Panc1 (cell line): ENCODE results near the gene AATF.

ENCODE experiments used
- POLR2AphosphoS5 ChIP-seq: IDR thresholded peaks from 2 replicates; pipeline ENCODE4 v1.6.1; 2012; ENCODE audit warnings: mild to moderate bottlenecking, low read depth, low read length, moderate library complexity
- SIN3A ChIP-seq: IDR thresholded peaks from 2 replicates; pipeline ENCODE4 v1.6.1; 2012; ENCODE audit warnings: low read depth, mild to moderate bottlenecking, low read length, moderate library complexity, borderline replicate concordance; ENCODE audit not compliant: insufficient read depth
- TF ChIP-seq, protein P1 (sequence below): fragments of 450-650 bp; IDR thresholded peaks from 2 replicates; pipeline ENCODE4 v1.5.1; 2017; ENCODE audit warnings: mild to moderate bottlenecking
- TF ChIP-seq, protein P2 (sequence below), 2 experiments: IDR thresholded peaks; 2 replicates each; pipeline ENCODE4 v1.6.1; 2011 to 2012; ENCODE audit warnings: low read depth in 2 of 2, control low read depth in 1 of 2, low read length in 1 of 2, mild to moderate bottlenecking in 1 of 2, moderate library complexity in 1 of 2; ENCODE audit not compliant: insufficient read depth in 1 of 2

DNA sequence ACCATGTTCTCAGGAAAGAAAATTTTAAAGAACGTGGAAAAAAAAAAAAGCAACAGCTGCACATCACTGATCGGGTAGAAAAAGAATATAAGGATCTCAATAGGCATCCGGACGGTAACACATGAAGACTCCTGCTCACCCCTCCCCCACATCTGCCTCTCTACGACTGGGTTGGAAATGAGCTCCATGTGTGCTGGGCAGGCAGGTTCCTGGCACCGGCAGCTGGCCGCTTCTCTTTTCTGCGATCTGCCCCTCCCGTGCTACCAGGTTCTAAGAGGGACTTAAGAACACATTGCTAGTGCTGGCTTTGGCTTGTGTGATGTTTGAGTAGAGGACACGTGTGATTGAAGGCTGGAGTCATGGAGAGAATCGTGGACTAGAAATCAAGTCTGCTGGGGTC is 115.5 kb downstream of the AATF start:
- TF ChIP-seq, protein P1, sequence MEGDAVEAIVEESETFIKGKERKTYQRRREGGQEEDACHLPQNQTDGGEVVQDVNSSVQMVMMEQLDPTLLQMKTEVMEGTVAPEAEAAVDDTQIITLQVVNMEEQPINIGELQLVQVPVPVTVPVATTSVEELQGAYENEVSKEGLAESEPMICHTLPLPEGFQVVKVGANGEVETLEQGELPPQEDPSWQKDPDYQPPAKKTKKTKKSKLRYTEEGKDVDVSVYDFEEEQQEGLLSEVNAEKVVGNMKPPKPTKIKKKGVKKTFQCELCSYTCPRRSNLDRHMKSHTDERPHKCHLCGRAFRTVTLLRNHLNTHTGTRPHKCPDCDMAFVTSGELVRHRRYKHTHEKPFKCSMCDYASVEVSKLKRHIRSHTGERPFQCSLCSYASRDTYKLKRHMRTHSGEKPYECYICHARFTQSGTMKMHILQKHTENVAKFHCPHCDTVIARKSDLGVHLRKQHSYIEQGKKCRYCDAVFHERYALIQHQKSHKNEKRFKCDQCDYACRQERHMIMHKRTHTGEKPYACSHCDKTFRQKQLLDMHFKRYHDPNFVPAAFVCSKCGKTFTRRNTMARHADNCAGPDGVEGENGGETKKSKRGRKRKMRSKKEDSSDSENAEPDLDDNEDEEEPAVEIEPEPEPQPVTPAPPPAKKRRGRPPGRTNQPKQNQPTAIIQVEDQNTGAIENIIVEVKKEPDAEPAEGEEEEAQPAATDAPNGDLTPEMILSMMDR: no peak
- TF ChIP-seq POLR2AphosphoS5 (no peak), SIN3A (no peak)
- TF ChIP-seq, protein P2, sequence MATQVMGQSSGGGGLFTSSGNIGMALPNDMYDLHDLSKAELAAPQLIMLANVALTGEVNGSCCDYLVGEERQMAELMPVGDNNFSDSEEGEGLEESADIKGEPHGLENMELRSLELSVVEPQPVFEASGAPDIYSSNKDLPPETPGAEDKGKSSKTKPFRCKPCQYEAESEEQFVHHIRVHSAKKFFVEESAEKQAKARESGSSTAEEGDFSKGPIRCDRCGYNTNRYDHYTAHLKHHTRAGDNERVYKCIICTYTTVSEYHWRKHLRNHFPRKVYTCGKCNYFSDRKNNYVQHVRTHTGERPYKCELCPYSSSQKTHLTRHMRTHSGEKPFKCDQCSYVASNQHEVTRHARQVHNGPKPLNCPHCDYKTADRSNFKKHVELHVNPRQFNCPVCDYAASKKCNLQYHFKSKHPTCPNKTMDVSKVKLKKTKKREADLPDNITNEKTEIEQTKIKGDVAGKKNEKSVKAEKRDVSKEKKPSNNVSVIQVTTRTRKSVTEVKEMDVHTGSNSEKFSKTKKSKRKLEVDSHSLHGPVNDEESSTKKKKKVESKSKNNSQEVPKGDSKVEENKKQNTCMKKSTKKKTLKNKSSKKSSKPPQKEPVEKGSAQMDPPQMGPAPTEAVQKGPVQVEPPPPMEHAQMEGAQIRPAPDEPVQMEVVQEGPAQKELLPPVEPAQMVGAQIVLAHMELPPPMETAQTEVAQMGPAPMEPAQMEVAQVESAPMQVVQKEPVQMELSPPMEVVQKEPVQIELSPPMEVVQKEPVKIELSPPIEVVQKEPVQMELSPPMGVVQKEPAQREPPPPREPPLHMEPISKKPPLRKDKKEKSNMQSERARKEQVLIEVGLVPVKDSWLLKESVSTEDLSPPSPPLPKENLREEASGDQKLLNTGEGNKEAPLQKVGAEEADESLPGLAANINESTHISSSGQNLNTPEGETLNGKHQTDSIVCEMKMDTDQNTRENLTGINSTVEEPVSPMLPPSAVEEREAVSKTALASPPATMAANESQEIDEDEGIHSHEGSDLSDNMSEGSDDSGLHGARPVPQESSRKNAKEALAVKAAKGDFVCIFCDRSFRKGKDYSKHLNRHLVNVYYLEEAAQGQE (IDR thresholded peaks at IDR 0.05; ENCODE audit: insufficient read depth in 1 of 2, low read depth in 2 of 2, low read length in 1 of 2): no peak
